HUES64 (cell line): ENCODE measurements around the gene IL20RB.

Experiments
- H3K27ac ChIP-seq: 2 replicates; pipeline ENCODE4 v1.7.0; 2013; ENCODE audit warnings: low read depth, low read length, inconsistent platforms
- H3K27me3 ChIP-seq: 2 replicates; pipeline ENCODE4 v1.6.1; 2013; ENCODE audit warnings: mild to moderate bottlenecking, low read length; ENCODE audit not compliant: insufficient read depth
- H3K36me3 ChIP-seq: 2 replicates; pipeline ENCODE4 v1.6.1; 2013; ENCODE audit warnings: mild to moderate bottlenecking, low read length; ENCODE audit not compliant: insufficient read depth
- H3K4me1 ChIP-seq: 2 replicates; pipeline ENCODE4 v1.6.1; 2013; ENCODE audit warnings: mild to moderate bottlenecking, low read length, moderate library complexity; ENCODE audit not compliant: insufficient read depth
- H3K4me3 ChIP-seq: 2 replicates; pipeline ENCODE4 v1.5.1; 2013; ENCODE audit warnings: mild to moderate bottlenecking, low read length, moderate library complexity
- H3K9ac ChIP-seq: 2 replicates; pipeline ENCODE4 v1.6.1; 2013; ENCODE audit warnings: mild to moderate bottlenecking, low read depth, low read length
- H3K9me3 ChIP-seq: 2 replicates; pipeline ENCODE4 v1.6.1; 2013; ENCODE audit warnings: low read depth, low read length; ENCODE audit not compliant: insufficient read depth
- WGBS: fragments of 150-250, 120-280 bp; methylation state at CpG from one replicate; pipeline ENCODE4 v1.1.7; 2013; ENCODE audit warnings: missing lambda C conversion rate; 5-methylcytosine and 5-hydroxymethylcytosine counted together

The IL20RB gene

GRCh38 chr3:136946978-136947377, 10.8 kb upstream of the IL20RB start:
- Histone ChIP-seq H3K36me3 (peaks cover 21% of the 10 kb centered on the region), H3K9me3 (no peaks in the 10 kb centered on the region), H3K4me1 (peaks cover 17% of the 10 kb centered on the region), H3K27me3 (no peaks in the 10 kb centered on the region), H3K27ac (no peak overlapping the region), H3K9ac (no peak overlapping the region), H3K4me3 (no peak overlapping the region)
- WGBS = 100% methylated on average over 1 of the region's 1 CpG

GRCh38 chr3:136947477-136947876, 10.3 kb upstream of the IL20RB start:
- H3K4me1 ChIP-seq = peaks cover 12% of the 10 kb centered on the region
- H3K9ac ChIP-seq = no peak overlapping the region
- WGBS = 0% methylated on average over 1 of the region's 2 CpGs
- no peaks in the 10 kb centered on the region for H3K9me3 ChIP-seq
- H3K27me3 ChIP-seq = no peaks in the 10 kb centered on the region
- H3K4me3 ChIP-seq = no peak overlapping the region
- H3K36me3 ChIP-seq = peaks cover 21% of the 10 kb centered on the region
- H3K27ac ChIP-seq = no peak overlapping the region

- Histone ChIP-seq H3K27me3 (no peaks in the 10 kb centered on the region), H3K9me3 (no peaks in the 10 kb centered on the region)
These were observed 8.6 kb upstream of the IL20RB start for GRCh38 chr3:136949146-136949545.

GRCh38 chr3:136949708-136950107, 8.1 kb upstream of the IL20RB start:
- no CpG with 5 or more reads among the region's 2 CpGs for WGBS
- H3K27me3 ChIP-seq = no peaks in the 10 kb centered on the region
- no peak overlapping the region for H3K9ac ChIP-seq
- H3K4me3 ChIP-seq = no peak overlapping the region
- H3K27ac ChIP-seq = no peak overlapping the region
- H3K9me3 ChIP-seq = no peaks in the 10 kb centered on the region
- no peaks in the 10 kb centered on the region for H3K4me1 ChIP-seq
- H3K36me3 ChIP-seq = peaks cover 21% of the 10 kb centered on the region

More at GRCh38 chr3:136949146-136949545, 8.6 kb upstream of the IL20RB start:
- H3K27ac ChIP-seq = no peak overlapping the region
- no peak overlapping the region for H3K9ac ChIP-seq
- H3K4me1 ChIP-seq = no peaks in the 10 kb centered on the region
- H3K36me3 ChIP-seq = peaks cover 21% of the 10 kb centered on the region
- no peak overlapping the region for H3K4me3 ChIP-seq

- Histone ChIP-seq H3K9ac (no peak overlapping the region), H3K36me3 (peaks cover 18% of the 10 kb centered on the region), H3K27ac (no peak overlapping the region), H3K4me3 (no peak overlapping the region), H3K4me1 (peaks cover 8% of the 10 kb centered on the region; the same call in 1 of the 2 replicates), H3K9me3 (no peaks in the 10 kb centered on the region), H3K27me3 (no peaks in the 10 kb centered on the region)
- 86% methylated on average over 1 of the region's 1 CpG for WGBS
These were observed 7.2 kb upstream of the IL20RB start for GRCh38 chr3:136950623-136951022.

GRCh38 chr3:136952292-136952691, 5.5 kb upstream of the IL20RB start:
- Histone ChIP-seq H3K27ac (no peak overlapping the region), H3K4me3 (no peak overlapping the region), H3K9me3 (no peaks in the 10 kb centered on the region), H3K27me3 (no peaks in the 10 kb centered on the region), H3K4me1 (peaks cover 10% of the 10 kb centered on the region; the same call in 1 of the 2 replicates), H3K9ac (no peak overlapping the region), H3K36me3 (peaks cover 6% of the 10 kb centered on the region)
- WGBS = 100% methylated on average over 1 of the region's 1 CpG

- H3K9me3 ChIP-seq = no peaks in the 10 kb centered on the region
- 93% methylated on average over 2 of the region's 2 CpGs for WGBS
- H3K4me1 ChIP-seq = peaks cover 16% of the 10 kb centered on the region; the same call in 1 of the 2 replicates
- no peaks in the 10 kb centered on the region; the same call in 1 of the 2 replicates for H3K36me3 ChIP-seq
- no peak overlapping the region for H3K9ac ChIP-seq
- H3K4me3 ChIP-seq = no peak overlapping the region
- no peaks in the 10 kb centered on the region for H3K27me3 ChIP-seq
- H3K27ac ChIP-seq = no peak overlapping the region
These were observed 3.5 kb upstream of the IL20RB start for GRCh38 chr3:136954251-136954650.

- no peak overlapping the region for H3K27ac ChIP-seq
- H3K27me3 ChIP-seq = no peaks in the 10 kb centered on the region
- H3K9ac ChIP-seq = no peak overlapping the region
- 79% methylated on average over 4 of the region's 4 CpGs for WGBS
- H3K9me3 ChIP-seq = no peaks in the 10 kb centered on the region
- H3K4me3 ChIP-seq = no peak overlapping the region
- H3K36me3 ChIP-seq = no peaks in the 10 kb centered on the region
- H3K4me1 ChIP-seq = peaks cover 16% of the 10 kb centered on the region; the same call in 1 of the 2 replicates
These were observed 2.6 kb upstream of the IL20RB start for GRCh38 chr3:136954980-136955780.

- H3K27ac ChIP-seq = no peak overlapping the region
- H3K9me3 ChIP-seq = no peaks in the 10 kb centered on the region
- no peaks in the 10 kb centered on the region for H3K36me3 ChIP-seq
- no peak overlapping the region for H3K9ac ChIP-seq
- H3K27me3 ChIP-seq = no peaks in the 10 kb centered on the region
- H3K4me3 ChIP-seq = no peak overlapping the region
- WGBS = 86% methylated on average over 2 of the region's 2 CpGs
- peaks cover 20% of the 10 kb centered on the region; the same call in 1 of the 2 replicates for H3K4me1 ChIP-seq
These were observed 2.0 kb upstream of the IL20RB start for GRCh38 chr3:136955813-136956212.

GRCh38 chr3:136956971-136957370, 812 bp upstream of the IL20RB start:
- peaks cover 24% of the 10 kb centered on the region; the same call in 1 of the 2 replicates for H3K4me1 ChIP-seq
- H3K27me3 ChIP-seq = no peaks in the 10 kb centered on the region
- H3K27ac ChIP-seq = no peak overlapping the region
- no peak overlapping the region for H3K4me3 ChIP-seq
- no peaks in the 10 kb centered on the region for H3K9me3 ChIP-seq
- no peak overlapping the region for H3K9ac ChIP-seq
- WGBS = 100% methylated on average over 1 of the region's 2 CpGs
- no peaks in the 10 kb centered on the region for H3K36me3 ChIP-seq

- H3K4me3 ChIP-seq = no peak overlapping the region
- H3K9ac ChIP-seq = no peak overlapping the region
- peaks cover 24% of the 10 kb centered on the region; the same call in 1 of the 2 replicates for H3K4me1 ChIP-seq
- H3K9me3 ChIP-seq = no peaks in the 10 kb centered on the region
- H3K36me3 ChIP-seq = no peaks in the 10 kb centered on the region
- 87% methylated on average over 2 of the region's 2 CpGs for WGBS
- no peaks in the 10 kb centered on the region for H3K27me3 ChIP-seq
- H3K27ac ChIP-seq = no peak overlapping the region
These were observed 1.2 kb downstream of the IL20RB start for GRCh38 chr3:136958939-136959338.
